Activated CD8-positive, alpha-beta T cell treated with anti-CD3 and anti-CD28 coated beads for 36 hours (primary cell): ENCODE results near the gene BAAT. TPM values are rescaled to one million over a fixed set of nuclear protein-coding genes. Genes with fewer than 3 reads are reported as not detected.
A peak's percentile ranks its signal among the peaks of the same experiment; 100 is the strongest.

Experiments
- ATAC-seq: fragments of 200-7000 bp; cut with Tn5 transposase; one replicate; pipeline ENCODE4 v1.10.0; 2021; ENCODE audit warnings: mild to moderate bottlenecking, moderate library complexity
- CTCF ChIA-PET: fragments of 350-600 bp; sonication (Branson Sonifier 250); formaldehyde crosslinking; loops from one replicate; lab custom pipeline; 2021; ENCODE audit warnings: antibody characterized with exemption; lab: Charles Lee
- POLR2A ChIA-PET: fragments of 350-600 bp; sonication (Branson Sonifier 250); formaldehyde crosslinking; loops from one replicate; lab custom pipeline; 2021; ENCODE audit warnings: antibody characterized with exemption; lab: Charles Lee
- DNase-seq: peaks from one replicate; pipeline ENCODE4 v3.0.0-alpha.2; 2020
- H3K27ac Mint-ChIP-seq: one replicate; pipeline ENCODE4 v1.8.0; 2021; ENCODE audit warnings: mild to moderate bottlenecking, mixed read lengths
- H3K27me3 Mint-ChIP-seq: one replicate; pipeline ENCODE4 v1.8.0; 2021; ENCODE audit warnings: mixed read lengths
- H3K36me3 Mint-ChIP-seq: one replicate; pipeline ENCODE4 v1.8.0; 2021; ENCODE audit warnings: low read depth, mixed read lengths
- H3K4me1 Mint-ChIP-seq: one replicate; pipeline ENCODE4 v1.8.0; 2021; ENCODE audit warnings: low read depth, mixed read lengths
- H3K4me3 Mint-ChIP-seq: one replicate; pipeline ENCODE4 v1.8.0; 2021; ENCODE audit warnings: mild to moderate bottlenecking, moderate library complexity, mixed read lengths
- H3K9me3 Mint-ChIP-seq: one replicate; pipeline ENCODE4 v1.8.0; 2021; ENCODE audit warnings: mixed read lengths
- intact Hi-C: fragments of 100-400 bp; cut with micrococcal nuclease; formaldehyde crosslinking; loops from one replicate; pipeline ENCODE4 v1.10.0; 2022
- total RNA-seq, 2 experiments: library from RNA; stranded (reverse); gene quantifications; one replicate each; pipeline ENCODE4 v1.2.3, GENCODE V29; 2021
- TF ChIP-seq, protein P1 (sequence below): fragments of 200-600 bp; IDR thresholded peaks from one replicate; pipeline ENCODE4 v1.8.0; 2022; ENCODE audit warnings: antibody characterized with exemption, mild to moderate bottlenecking

Gene BAAT
- total RNA-seq, 2 experiments from 2014 or later: not detected

DNA sequence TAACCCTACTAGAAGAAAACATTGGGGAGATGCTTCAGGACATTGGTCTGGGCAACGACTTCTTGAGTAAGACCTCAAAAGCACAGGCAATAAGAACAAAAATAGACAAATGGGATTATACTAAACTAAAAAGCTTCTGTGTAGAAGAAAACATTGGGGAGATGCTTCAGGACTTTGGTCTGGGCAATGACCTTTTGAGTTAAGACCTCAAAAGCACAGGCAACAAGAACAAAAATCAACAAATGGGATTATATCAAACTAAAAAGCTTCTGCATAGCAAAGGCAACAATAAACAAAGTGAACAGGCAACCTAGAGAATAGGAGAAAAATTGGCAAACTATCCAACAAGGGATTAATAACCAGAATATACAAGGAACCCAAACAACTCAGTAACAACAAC lies 9.9 kb upstream of the BAAT start:
- intact Hi-C loops: loop anchor here (5.0 kb wide), 1 partner anchor 138 kb away; the partner anchor contains the start of gene RNF20
- H3K4me1 Mint-ChIP-seq: peaks cover 56% of the 10 kb centered on the region
- DNase-seq (no peak), ATAC-seq (no peak)
- H3K27ac Mint-ChIP-seq: no peak overlapping the region
- peaks cover 75% of the 10 kb centered on the region for H3K36me3 Mint-ChIP-seq
- H3K27me3 Mint-ChIP-seq: no peaks in the 10 kb centered on the region
- no peak overlapping the region for H3K4me3 Mint-ChIP-seq
- POLR2A ChIA-PET: no interaction called here
- TF ChIP-seq, protein P1, sequence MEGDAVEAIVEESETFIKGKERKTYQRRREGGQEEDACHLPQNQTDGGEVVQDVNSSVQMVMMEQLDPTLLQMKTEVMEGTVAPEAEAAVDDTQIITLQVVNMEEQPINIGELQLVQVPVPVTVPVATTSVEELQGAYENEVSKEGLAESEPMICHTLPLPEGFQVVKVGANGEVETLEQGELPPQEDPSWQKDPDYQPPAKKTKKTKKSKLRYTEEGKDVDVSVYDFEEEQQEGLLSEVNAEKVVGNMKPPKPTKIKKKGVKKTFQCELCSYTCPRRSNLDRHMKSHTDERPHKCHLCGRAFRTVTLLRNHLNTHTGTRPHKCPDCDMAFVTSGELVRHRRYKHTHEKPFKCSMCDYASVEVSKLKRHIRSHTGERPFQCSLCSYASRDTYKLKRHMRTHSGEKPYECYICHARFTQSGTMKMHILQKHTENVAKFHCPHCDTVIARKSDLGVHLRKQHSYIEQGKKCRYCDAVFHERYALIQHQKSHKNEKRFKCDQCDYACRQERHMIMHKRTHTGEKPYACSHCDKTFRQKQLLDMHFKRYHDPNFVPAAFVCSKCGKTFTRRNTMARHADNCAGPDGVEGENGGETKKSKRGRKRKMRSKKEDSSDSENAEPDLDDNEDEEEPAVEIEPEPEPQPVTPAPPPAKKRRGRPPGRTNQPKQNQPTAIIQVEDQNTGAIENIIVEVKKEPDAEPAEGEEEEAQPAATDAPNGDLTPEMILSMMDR: no peak
- H3K9me3 Mint-ChIP-seq: peaks cover 20% of the 10 kb centered on the region
- CTCF ChIA-PET: no interaction called here

DNA sequence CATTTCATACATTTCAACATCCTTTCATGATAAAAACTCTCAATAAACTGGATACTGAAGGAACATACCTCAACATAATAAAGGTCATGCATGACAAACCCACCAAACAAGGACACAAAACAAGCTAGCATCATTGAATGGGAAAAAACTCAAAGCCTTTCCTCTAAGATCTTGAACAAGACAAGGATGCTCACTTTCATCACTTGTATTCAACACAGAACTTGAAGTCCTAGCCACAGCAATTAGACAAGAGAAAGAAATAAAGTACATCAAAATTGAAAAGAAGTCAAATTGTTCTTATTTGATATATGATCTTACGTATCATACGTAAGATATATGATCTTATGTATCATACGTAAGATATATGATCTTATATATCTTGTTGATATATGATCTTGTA lies 8.3 kb upstream of the BAAT start:
- Mint-ChIP-seq H3K9me3 (peaks cover 20% of the 10 kb centered on the region), H3K4me1 (peaks cover 56% of the 10 kb centered on the region), H3K27ac (no peak overlapping the region), H3K36me3 (peaks cover 86% of the 10 kb centered on the region), H3K4me3 (no peak overlapping the region), H3K27me3 (no peaks in the 10 kb centered on the region)
- TF ChIP-seq, protein P1: no peak
- ChIA-PET CTCF (no interaction called here), POLR2A (no interaction called here)
- intact Hi-C loops: no loop called here
- no peak for ATAC-seq
- no peak for DNase-seq

DNA sequence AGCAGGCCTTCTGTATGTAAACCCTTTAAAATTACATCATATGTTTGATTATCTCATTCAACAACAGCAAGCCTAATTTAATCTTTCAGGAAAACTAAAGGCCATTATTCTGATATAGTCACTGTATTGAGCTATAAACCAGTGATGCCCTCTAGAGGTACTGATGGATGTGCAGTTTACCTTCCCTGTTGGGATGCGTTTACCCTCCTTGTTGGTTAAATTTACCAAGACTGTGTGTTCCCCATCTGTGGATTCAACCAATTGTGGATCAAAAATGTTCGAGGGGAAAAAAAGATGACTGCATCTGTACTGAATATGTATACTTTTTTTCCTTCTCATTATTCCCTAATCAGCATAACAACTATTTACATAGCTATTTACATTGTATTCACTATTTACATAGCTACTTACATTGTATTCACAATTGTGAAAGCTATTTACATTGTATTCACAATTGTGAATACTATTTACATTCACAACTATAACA lies 3.7 kb upstream of the BAAT start:
- CTCF ChIA-PET: interaction anchor here (0.7 to 2.7 kb wide), 12 partner anchors 10 to 179 kb away, joined by 3 to 16 read pairs (median 4); partner anchors contain the start of genes MRPL50 and ZNF189

DNA sequence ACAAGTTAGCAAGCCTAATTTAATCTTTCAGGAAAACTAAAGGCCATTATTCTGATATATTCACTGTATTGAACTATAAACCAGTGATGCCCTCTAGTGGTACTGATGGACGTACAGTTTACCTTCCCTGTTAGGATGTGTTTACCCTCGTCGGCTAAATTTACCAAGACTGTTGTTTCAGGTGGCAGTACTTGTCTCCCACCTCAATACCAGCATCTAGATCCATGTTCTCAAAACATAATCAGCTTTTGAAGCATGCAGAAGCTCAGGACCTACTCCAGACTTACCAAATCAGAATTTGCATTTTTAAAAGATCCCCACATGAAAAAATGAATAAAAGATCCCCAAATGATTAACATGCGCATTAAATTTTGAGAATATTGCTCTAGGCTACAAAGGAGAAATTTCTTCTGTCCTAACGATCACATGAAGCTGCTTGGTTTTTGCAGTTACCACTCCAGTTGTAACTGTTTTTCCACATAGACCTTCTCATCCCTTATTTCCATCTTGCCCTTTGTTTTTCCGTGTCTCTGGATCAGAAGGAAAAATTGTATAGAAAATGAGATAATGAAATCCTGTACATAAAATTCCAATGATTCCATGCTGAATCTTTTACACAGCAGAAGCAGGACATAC lies 3.2 kb upstream of the BAAT start:
- no peak overlapping the region for H3K4me3 Mint-ChIP-seq
- H3K4me1 Mint-ChIP-seq: peaks cover 22% of the 10 kb centered on the region
- POLR2A ChIA-PET: no interaction called here
- intact Hi-C loops: no loop called here
- CTCF ChIA-PET: interaction anchor here (0.7 to 2.7 kb wide), 13 partner anchors 8 to 138 kb away, joined by 3 to 16 read pairs (median 4); partner anchors contain the start of genes MRPL50 and ZNF189
- H3K27me3 Mint-ChIP-seq: no peaks in the 10 kb centered on the region
- DNase-seq (no peak), ATAC-seq (peak; percentile 64)
- peaks cover 16% of the 10 kb centered on the region for H3K9me3 Mint-ChIP-seq
- peaks cover 61% of the 10 kb centered on the region for H3K36me3 Mint-ChIP-seq
- peak overlapping the region; percentile 49 for H3K27ac Mint-ChIP-seq
- TF ChIP-seq, protein P1: peak; percentile 49

More for the DNA sequence above, 3.7 kb upstream of the BAAT start:
- ATAC-seq (no peak), DNase-seq (no peak)
- no peaks in the 10 kb centered on the region for H3K27me3 Mint-ChIP-seq
- no peak overlapping the region for H3K4me3 Mint-ChIP-seq
- intact Hi-C loops: no loop called here
- H3K4me1 Mint-ChIP-seq: peaks cover 26% of the 10 kb centered on the region
- peaks cover 19% of the 10 kb centered on the region for H3K9me3 Mint-ChIP-seq
- POLR2A ChIA-PET: interaction anchor here (1.0 kb wide), 1 partner anchor 9 kb away, joined by 3 read pairs; no protein-coding TSS in a partner anchor
- H3K36me3 Mint-ChIP-seq: peaks cover 67% of the 10 kb centered on the region
- TF ChIP-seq, protein P1: no peak
- H3K27ac Mint-ChIP-seq: no peak overlapping the region

DNA sequence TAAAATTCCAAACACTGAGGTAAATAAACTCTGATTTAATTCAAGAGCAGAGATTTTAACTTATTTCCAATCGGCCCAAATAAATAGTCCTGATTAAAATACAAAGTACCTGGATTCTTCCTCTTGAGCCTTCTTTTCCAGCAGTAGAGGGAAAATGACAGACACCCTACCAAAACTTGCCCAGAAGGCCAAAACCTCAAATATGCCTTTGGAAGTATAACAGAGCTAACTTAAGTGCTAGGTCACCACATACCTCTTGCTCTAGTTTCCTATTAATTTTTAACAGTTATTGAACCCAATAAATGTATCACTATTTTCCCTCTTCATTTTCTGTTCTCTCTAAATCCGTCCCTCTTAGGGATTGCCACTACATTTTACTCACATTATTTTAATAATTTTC lies 1.4 kb downstream of the BAAT start:
- ChIA-PET CTCF (no interaction called here), POLR2A (no interaction called here)
- DNase-seq: no peak
- H3K4me3 Mint-ChIP-seq: no peak overlapping the region
- peaks cover 2% of the 10 kb centered on the region for H3K27me3 Mint-ChIP-seq
- peaks cover 4% of the 10 kb centered on the region for H3K4me1 Mint-ChIP-seq
- TF ChIP-seq, protein P1: no peak
- no peak overlapping the region for H3K27ac Mint-ChIP-seq
- H3K9me3 Mint-ChIP-seq: peaks cover 10% of the 10 kb centered on the region
- peaks cover 25% of the 10 kb centered on the region for H3K36me3 Mint-ChIP-seq
- ATAC-seq: no peak
- intact Hi-C loops: no loop called here
